ENCODE data around the gene CCNK. TPM values are rescaled to one million over a fixed set of nuclear protein-coding genes. Genes with fewer than 3 reads are reported as not detected.

CCNK gene
- total and polyA plus RNA-seq, 4 donors, result 11.2 to 40.9 (median 26.5) TPM

DNA sequence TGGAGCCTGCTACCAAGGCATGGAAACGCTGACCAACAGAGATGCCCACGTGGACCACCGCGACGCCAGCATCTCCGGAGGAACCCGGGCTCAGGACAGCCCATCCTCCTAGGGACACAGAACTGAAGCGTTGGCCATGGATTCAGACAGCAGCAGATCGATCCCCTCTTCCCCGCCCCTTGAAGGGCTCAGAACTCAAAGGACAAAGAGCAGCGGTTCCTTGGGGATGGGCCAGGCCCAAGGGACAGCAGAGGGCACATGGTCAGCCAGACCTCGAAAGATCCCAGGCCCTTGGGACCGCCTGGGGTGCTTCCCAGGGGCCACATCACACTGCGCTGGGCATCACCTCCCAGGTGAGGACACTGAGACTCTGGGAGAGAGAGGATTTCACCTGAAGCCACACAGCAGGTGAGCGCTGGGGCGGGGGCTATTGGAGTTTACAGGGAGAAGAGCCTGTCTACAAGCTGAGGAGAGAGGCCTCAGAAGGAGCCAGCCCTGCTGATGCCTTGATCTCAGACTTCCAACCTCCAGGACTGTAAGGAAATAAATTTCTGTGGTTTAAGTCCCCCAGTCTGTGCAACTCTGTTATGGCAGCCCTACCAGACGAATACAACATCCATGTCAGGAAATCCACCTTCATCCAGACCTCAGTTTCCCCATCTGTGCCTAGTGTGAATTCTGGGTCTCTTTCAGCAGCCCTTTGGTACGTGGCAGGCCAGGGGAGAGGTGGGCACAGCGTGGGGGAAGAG, 49.4 kb downstream of the CCNK start:
- no peaks in the 10 kb centered on the region for H3K36me3 ChIP-seq (ENCODE audit: control insufficient read depth in 1 of 2, insufficient read depth in 2 of 2, low read length in 1 of 2)
- intact Hi-C loops (cut with DNase I), result no loop called here
- no peaks in the 10 kb centered on the region for H3K9me3 ChIP-seq (ENCODE audit: control insufficient read depth, low read length)
- 86 to 90% methylated on average over 19 of the region's 19 CpGs for WGBS, 2 donors
- H3K4me1 ChIP-seq (ENCODE audit: control insufficient read depth in 1 of 2, insufficient read depth in 2 of 2, low read length in 2 of 2), result no peaks in the 10 kb centered on the region
- DNase-seq (no peak), ATAC-seq (ENCODE audit: low FRiP score) (no peak)
- no peaks in the 10 kb centered on the region for H3K27me3 ChIP-seq (ENCODE audit: control insufficient read depth in 1 of 2, insufficient read depth in 2 of 2, low read length in 1 of 2)
- no peak overlapping the region for H3K4me3 ChIP-seq (ENCODE audit: low read length in 2 of 2)
- no peak overlapping the region for H3K27ac ChIP-seq (ENCODE audit: low read depth in 1 of 2, low read length in 2 of 2)

DNA sequence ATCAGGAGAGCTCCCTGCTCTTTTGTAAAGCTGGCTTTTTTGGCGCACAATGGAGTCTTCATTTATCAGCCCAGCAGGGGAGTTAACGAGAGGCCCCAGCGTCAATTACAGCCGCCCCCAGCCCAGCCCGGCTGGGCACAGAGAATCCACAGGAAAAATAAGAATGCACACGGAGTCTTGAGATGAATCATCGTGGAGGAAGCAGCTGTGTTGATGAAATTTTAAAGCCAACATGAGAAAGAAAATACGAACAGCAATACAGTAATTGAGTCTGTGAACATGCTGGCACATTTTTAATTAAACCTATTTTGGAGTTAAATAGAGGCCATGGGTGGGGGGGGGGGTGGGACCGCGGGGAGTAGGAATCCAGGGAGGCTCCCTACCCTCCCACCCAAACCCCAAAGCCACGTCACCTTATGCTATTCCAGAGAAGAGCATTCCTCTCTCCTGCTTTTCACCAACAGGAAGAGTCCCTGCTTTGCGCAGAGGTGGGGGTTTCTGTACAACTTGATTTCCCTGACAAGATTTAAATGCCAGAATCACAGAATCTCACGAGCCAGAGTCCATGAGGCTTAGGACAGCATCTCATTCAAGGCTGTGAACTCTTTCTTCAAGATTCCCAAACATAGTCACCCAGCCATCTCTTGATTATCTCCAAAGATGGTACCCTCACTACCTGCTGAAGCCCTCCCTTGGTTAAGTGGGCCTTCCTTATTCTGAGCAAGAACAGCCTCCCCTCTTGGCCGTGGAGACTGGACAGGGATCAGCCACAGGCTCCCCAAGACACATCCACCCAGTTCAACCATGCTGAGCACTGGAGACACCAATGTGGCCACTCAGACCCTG, 50.3 kb downstream of the CCNK start:
- 51 to 52% methylated on average over 14 of the region's 14 CpGs for whole genome bisulfite sequencing, 2 donors
- intact Hi-C loops (cut with DNase I), result no loop called here
- Histone ChIP-seq H3K27ac (ENCODE audit: low read depth in 1 of 2, low read length in 2 of 2) (no peak overlapping the region), H3K27me3 (ENCODE audit: control insufficient read depth in 1 of 2, insufficient read depth in 2 of 2, low read length in 1 of 2) (no peaks in the 10 kb centered on the region), H3K36me3 (ENCODE audit: control insufficient read depth in 1 of 2, insufficient read depth in 2 of 2, low read length in 1 of 2) (no peaks in the 10 kb centered on the region), H3K4me3 (ENCODE audit: low read length in 2 of 2) (no peak overlapping the region), H3K9me3 (ENCODE audit: control insufficient read depth, low read length) (no peaks in the 10 kb centered on the region), H3K4me1 (ENCODE audit: control insufficient read depth in 1 of 2, insufficient read depth in 2 of 2, low read length in 2 of 2) (no peaks in the 10 kb centered on the region)
- DNase-seq (no peak), ATAC-seq (ENCODE audit: low FRiP score) (no peak)

DNA sequence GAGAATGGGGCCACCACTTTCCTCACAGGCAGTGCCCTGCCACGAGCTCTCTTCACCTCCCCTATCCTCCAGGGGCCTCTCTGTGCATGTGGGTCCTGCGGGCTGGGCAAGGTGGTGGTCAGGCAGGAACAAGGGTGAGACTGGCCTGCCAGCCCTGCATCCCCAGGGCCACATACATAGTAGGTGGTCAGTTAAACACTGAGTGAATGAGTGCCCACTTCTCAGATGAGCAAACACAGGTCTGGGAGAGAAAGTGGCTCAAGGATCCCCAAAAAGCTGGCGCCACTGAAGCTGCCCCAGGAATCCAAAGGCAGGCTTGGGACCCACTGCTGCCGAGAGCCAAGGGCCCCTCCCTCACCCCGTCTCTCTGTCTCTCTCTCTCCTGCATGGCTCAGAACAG, 51.1 kb downstream of the CCNK start:
- no peaks in the 10 kb centered on the region for H3K4me1 ChIP-seq (ENCODE audit: control insufficient read depth in 1 of 2, insufficient read depth in 2 of 2, low read length in 2 of 2)
- no peaks in the 10 kb centered on the region for H3K27me3 ChIP-seq (ENCODE audit: control insufficient read depth in 1 of 2, insufficient read depth in 2 of 2, low read length in 1 of 2)
- H3K9me3 ChIP-seq (ENCODE audit: control insufficient read depth, low read length), result no peaks in the 10 kb centered on the region
- H3K4me3 ChIP-seq (ENCODE audit: low read length in 2 of 2), result no peak overlapping the region
- H3K27ac ChIP-seq (ENCODE audit: low read depth in 1 of 2, low read length in 2 of 2), result no peak overlapping the region
- intact Hi-C loops (cut with DNase I), result no loop called here
- 87 to 94% methylated on average over 5 of the region's 5 CpGs for WGBS, 2 donors
- no peak for DNase-seq
- no peak for ATAC-seq (ENCODE audit: low FRiP score)
- H3K36me3 ChIP-seq (ENCODE audit: control insufficient read depth in 1 of 2, insufficient read depth in 2 of 2, low read length in 1 of 2), result no peaks in the 10 kb centered on the region

DNA sequence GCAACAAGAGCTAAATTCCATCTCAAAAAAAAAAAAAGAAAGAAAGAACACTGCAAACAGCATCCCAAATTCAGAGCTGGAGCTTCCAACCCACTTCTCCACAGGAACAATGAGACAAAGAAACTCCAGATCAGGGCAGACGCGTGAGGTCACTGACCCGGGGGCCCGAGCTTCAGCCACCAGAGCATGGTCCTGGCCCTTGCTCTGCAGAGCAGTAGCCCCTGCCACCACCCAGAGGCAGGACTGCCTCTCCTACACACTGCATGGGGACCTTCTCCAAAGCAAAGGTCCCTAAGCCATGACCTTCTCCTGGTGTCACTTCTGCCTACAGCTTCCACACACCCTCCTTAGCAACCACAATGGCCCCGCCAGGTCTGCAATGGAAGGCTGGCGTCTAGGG, 53.1 kb downstream of the CCNK start:
- H3K27me3 ChIP-seq (ENCODE audit: control insufficient read depth in 1 of 2, insufficient read depth in 2 of 2, low read length in 1 of 2), result no peaks in the 10 kb centered on the region
- H3K27ac ChIP-seq (ENCODE audit: low read depth in 1 of 2, low read length in 2 of 2), result no peak overlapping the region
- intact Hi-C loops (cut with DNase I), result no loop called here
- DNase-seq (no peak), ATAC-seq (ENCODE audit: low FRiP score) (no peak)
- H3K36me3 ChIP-seq (ENCODE audit: control insufficient read depth in 1 of 2, insufficient read depth in 2 of 2, low read length in 1 of 2), result no peaks in the 10 kb centered on the region
- no peaks in the 10 kb centered on the region for H3K9me3 ChIP-seq (ENCODE audit: control insufficient read depth, low read length)
- WGBS, 2 donors, result 93% methylated on average over 6 of the region's 6 CpGs
- H3K4me1 ChIP-seq (ENCODE audit: control insufficient read depth in 1 of 2, insufficient read depth in 2 of 2, low read length in 2 of 2), result no peaks in the 10 kb centered on the region
- no peak overlapping the region for H3K4me3 ChIP-seq (ENCODE audit: low read length in 2 of 2)

DNA sequence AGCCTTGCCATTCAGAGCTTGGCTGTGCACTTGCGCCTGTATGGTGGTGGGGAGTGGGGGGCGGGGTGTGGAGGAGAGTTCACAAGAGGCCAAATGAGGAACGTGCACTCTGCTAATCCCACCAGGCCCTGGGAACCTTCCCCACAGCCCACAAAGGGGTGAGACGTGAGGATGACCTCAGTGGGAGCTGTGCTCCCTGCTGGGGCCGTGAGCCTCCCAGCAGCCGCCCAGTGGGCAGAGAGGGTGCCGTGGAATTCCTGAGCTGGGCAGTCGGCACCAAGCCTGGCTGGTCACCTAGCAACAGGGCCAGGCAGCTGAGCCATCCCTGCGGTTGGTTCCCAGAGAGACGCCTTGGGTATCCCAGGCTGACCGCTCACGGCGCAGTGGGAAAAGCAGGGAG, 53.7 kb downstream of the CCNK start:
- no peak overlapping the region for H3K4me3 ChIP-seq (ENCODE audit: low read length in 2 of 2)
- intact Hi-C loops (cut with DNase I), result no loop called here
- ATAC-seq (ENCODE audit: low FRiP score) (no peak), DNase-seq (no peak)
- no peaks in the 10 kb centered on the region for H3K9me3 ChIP-seq (ENCODE audit: control insufficient read depth, low read length)
- H3K4me1 ChIP-seq (ENCODE audit: control insufficient read depth in 1 of 2, insufficient read depth in 2 of 2, low read length in 2 of 2), result no peaks in the 10 kb centered on the region
- H3K36me3 ChIP-seq (ENCODE audit: control insufficient read depth in 1 of 2, insufficient read depth in 2 of 2, low read length in 1 of 2), result no peaks in the 10 kb centered on the region
- no peaks in the 10 kb centered on the region for H3K27me3 ChIP-seq (ENCODE audit: control insufficient read depth in 1 of 2, insufficient read depth in 2 of 2, low read length in 1 of 2)
- no peak overlapping the region for H3K27ac ChIP-seq (ENCODE audit: low read depth in 1 of 2, low read length in 2 of 2)
- 61% methylated on average over 13 of the region's 13 CpGs for WGBS, 2 donors

DNA sequence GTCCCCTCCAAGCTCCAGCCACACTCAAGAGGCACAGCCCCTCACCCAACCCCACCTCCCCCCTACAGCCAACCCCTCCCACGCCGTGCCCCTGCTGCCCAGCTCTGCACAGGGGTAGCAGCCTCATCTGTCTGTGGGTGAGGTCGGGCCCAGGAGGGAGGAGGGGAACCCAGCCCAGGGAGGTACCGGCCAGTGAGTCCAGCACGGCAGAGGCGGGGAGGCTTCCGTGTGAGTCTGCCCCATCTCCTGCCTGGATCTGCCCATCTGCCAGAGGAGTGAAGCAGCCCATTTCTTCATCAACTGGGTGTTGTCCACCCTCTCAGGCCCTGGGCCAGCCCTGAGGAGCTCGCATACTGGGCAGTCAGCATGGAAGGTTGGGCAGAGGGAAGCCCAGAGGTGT, 54.2 kb downstream of the CCNK start:
- Histone ChIP-seq H3K27ac (ENCODE audit: low read depth in 1 of 2, low read length in 2 of 2) (no peak overlapping the region), H3K9me3 (ENCODE audit: control insufficient read depth, low read length) (no peaks in the 10 kb centered on the region), H3K4me3 (ENCODE audit: low read length in 2 of 2) (no peak overlapping the region), H3K27me3 (ENCODE audit: control insufficient read depth in 1 of 2, insufficient read depth in 2 of 2, low read length in 1 of 2) (no peaks in the 10 kb centered on the region), H3K4me1 (ENCODE audit: control insufficient read depth in 1 of 2, insufficient read depth in 2 of 2, low read length in 2 of 2) (no peaks in the 10 kb centered on the region), H3K36me3 (ENCODE audit: control insufficient read depth in 1 of 2, insufficient read depth in 2 of 2, low read length in 1 of 2) (no peaks in the 10 kb centered on the region)
- no peak for ATAC-seq (ENCODE audit: low FRiP score)
- WGBS, 2 donors, result 90 to 91% methylated on average over 7 to 8 of the region's 8 CpGs
- intact Hi-C loops (cut with DNase I), result no loop called here
- DNase-seq, result no peak

DNA sequence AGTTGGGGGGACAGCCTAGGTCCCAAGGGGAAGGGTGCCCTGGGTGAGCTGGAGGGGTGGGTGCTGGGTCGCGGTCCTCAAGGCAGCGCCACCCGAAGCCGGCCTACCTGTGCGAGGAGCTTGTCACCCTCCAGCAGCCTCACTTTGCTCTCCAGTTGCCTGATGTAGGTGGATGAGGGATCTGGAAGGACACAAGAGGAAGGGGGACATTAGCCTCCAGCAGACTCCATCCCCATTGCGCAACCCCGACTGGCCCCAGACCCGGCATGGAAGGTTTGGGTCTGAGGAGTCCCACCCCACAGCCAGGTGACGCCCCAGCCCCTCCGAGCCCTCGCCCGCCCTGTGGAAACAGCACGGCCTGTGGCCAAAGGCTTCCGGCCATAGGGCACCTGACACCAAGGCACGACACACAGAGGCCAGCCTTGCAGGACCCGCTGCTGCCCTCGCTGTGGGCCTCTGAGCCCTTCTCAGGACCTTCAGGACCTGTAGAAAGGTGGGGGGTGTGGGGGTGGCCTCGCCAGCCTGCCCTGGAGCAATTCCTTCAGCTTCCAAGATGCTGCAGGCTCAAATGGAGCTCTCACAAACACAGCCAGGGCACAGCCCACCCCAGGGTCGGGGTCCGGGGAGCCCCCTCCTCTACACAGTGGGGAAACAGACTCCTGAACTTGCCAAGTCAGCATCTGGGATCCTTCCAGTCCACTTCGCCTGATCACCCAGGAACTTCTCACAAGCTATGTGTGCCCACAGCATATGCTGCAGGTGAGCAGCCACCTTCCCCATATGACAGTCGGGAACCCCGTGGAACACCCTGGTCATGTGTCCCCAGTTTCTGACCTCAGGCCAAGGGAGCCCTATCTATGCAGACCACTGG, 54.9 kb downstream of the CCNK start:
- no peak for DNase-seq
- Histone ChIP-seq H3K36me3 (ENCODE audit: control insufficient read depth in 1 of 2, insufficient read depth in 2 of 2, low read length in 1 of 2) (no peaks in the 10 kb centered on the region), H3K9me3 (ENCODE audit: control insufficient read depth, low read length) (no peaks in the 10 kb centered on the region), H3K4me3 (ENCODE audit: low read length in 2 of 2) (no peak overlapping the region), H3K27me3 (ENCODE audit: control insufficient read depth in 1 of 2, insufficient read depth in 2 of 2, low read length in 1 of 2) (no peaks in the 10 kb centered on the region), H3K4me1 (ENCODE audit: control insufficient read depth in 1 of 2, insufficient read depth in 2 of 2, low read length in 2 of 2) (no peaks in the 10 kb centered on the region), H3K27ac (ENCODE audit: low read depth in 1 of 2, low read length in 2 of 2) (no peak overlapping the region)
- 96 to 97% methylated on average over 20 to 24 of the region's 24 CpGs for WGBS, 2 donors
- intact Hi-C loops (cut with DNase I), result no loop called here
- no peak for ATAC-seq (ENCODE audit: low FRiP score)

DNA sequence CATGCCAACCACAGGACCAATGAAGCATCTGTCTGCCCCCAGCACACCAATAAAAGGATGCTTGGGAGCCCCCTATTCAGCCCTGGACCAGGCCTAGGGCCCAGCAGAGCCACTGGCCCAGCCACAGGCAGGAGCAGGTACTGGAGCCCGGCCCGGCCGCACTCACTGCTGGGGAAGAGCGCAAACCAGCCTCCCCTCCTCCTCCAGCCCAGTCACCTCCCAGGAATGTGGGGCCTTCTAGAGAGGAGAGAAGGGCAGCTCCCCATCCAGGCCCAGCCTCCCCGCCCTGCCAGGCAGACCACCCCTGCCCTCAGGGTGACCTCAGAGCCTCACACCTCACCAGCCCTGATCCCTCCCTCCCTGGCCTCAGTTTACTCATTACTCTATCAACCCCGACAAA, 56.2 kb downstream of the CCNK start:
- 81 to 86% methylated on average over 6 of the region's 6 CpGs for WGBS, 2 donors
- DNase-seq (no peak), ATAC-seq (ENCODE audit: low FRiP score) (no peak)
- no peaks in the 10 kb centered on the region for H3K4me1 ChIP-seq (ENCODE audit: control insufficient read depth in 1 of 2, insufficient read depth in 2 of 2, low read length in 2 of 2)
- H3K4me3 ChIP-seq (ENCODE audit: low read length in 2 of 2), result no peak overlapping the region
- intact Hi-C loops (cut with DNase I), result no loop called here
- no peaks in the 10 kb centered on the region for H3K36me3 ChIP-seq (ENCODE audit: control insufficient read depth in 1 of 2, insufficient read depth in 2 of 2, low read length in 1 of 2)
- no peaks in the 10 kb centered on the region for H3K9me3 ChIP-seq (ENCODE audit: control insufficient read depth, low read length)
- no peaks in the 10 kb centered on the region for H3K27me3 ChIP-seq (ENCODE audit: control insufficient read depth in 1 of 2, insufficient read depth in 2 of 2, low read length in 1 of 2)
- H3K27ac ChIP-seq (ENCODE audit: low read depth in 1 of 2, low read length in 2 of 2), result no peak overlapping the region
